Measurements from ENCODE around the gene EMC9.
A peak's percentile ranks its signal among the peaks of the same experiment; 100 is the strongest.

The EMC9 gene

DNA sequence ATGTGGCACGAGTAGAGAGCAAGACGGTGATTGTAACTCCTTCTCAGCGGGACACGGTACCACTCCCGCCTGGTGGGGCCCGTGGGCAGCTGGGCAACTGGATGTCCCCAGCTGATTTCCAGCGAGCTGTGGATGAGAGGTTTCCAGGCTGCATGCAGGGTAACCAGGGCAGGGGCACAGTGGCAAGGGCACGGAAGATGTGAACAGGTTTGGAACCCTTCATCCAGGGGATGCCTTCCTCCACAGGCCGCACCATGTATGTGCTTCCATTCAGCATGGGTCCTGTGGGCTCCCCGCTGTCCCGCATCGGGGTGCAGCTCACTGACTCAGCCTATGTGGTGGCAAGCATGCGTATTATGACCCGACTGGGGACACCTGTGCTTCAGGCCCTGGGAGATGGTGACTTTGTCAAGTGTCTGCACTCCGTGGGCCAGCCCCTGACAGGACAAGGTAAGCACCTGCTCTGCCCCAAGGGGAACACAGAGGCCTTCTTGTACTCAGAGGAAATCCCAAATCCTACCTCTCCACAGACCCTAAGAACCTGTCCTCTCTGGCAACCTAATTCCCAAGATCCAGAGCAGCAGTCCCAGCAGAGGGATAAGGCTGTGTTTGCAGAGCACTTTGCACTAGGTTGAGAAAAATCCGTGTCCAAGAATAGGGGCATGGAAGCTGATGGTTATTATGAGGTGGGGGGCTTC lies 43.0 kb downstream of the EMC9 start:
- peaks cover 48% of the 10 kb centered on the region; the same call in 1 of the 2 replicates for H3K36me3 ChIP-seq (ENCODE audit: insufficient read depth, low read length)
- no peak overlapping the region for H3K4me3 ChIP-seq
- no peak for DNase-seq (ENCODE audit: low read depth, low spot score)
- no peak overlapping the region for H3K9ac ChIP-seq (ENCODE audit: insufficient read length)
- H3K27ac ChIP-seq: no peak overlapping the region
- no peak for TF ChIP-seq POLR2AphosphoS5 (IDR thresholded peaks at IDR 0.05; ENCODE audit: borderline replicate concordance, low read depth, low read length)
- TF ChIP-seq FOXP2 (optimal IDR thresholded peaks at IDR 0.05; ENCODE audit: control extremely low read depth, extremely low read length, insufficient read depth): no peak
- no peak for TF ChIP-seq EZH2 (IDR thresholded peaks at IDR 0.05)
- H3K9me3 ChIP-seq (ENCODE audit: low read depth, low read length): no peaks in the 10 kb centered on the region

DNA sequence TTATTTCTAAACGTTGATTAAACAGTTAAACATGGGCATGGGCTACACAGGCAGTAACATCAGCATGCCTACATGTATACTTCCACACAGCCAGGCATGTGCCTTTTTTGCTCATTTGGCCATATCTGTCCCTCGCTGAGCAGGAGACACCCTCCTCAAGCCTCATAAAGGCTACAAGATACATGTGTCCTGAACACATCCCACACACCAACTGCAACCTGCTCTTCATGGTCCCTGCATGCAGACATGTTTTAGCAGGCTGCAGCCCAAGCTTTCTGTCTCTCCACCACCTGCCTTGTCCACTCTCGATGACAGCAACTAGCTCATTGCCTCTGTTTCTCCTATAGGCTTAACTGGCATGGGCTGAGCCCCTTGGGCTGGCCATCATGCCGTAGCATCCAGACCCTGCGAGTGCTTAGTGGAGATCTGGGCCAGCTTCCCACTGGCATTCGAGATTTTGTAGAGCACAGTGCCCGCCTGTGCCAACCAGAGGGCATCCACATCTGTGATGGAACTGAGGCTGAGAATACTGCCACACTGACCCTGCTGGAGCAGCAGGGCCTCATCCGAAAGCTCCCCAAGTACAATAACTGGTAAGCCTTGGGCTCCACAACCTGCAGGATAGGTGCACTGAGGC lies 44.7 kb downstream of the EMC9 start:
- Histone ChIP-seq H3K9me3 (ENCODE audit: low read depth, low read length) (no peaks in the 10 kb centered on the region), H3K4me3 (no peak overlapping the region), H3K36me3 (ENCODE audit: insufficient read depth, low read length) (peaks cover 35% of the 10 kb centered on the region; the same call in 1 of the 2 replicates), H3K9ac (ENCODE audit: insufficient read length) (no peak overlapping the region), H3K27ac (no peak overlapping the region)
- TF ChIP-seq FOXP2 (optimal IDR thresholded peaks at IDR 0.05; ENCODE audit: control extremely low read depth, extremely low read length, insufficient read depth) (no peak), POLR2AphosphoS5 (IDR thresholded peaks at IDR 0.05; ENCODE audit: borderline replicate concordance, low read depth, low read length) (no peak), EZH2 (IDR thresholded peaks at IDR 0.05) (no peak)
- DNase-seq (ENCODE audit: low read depth, low spot score): no peak

DNA sequence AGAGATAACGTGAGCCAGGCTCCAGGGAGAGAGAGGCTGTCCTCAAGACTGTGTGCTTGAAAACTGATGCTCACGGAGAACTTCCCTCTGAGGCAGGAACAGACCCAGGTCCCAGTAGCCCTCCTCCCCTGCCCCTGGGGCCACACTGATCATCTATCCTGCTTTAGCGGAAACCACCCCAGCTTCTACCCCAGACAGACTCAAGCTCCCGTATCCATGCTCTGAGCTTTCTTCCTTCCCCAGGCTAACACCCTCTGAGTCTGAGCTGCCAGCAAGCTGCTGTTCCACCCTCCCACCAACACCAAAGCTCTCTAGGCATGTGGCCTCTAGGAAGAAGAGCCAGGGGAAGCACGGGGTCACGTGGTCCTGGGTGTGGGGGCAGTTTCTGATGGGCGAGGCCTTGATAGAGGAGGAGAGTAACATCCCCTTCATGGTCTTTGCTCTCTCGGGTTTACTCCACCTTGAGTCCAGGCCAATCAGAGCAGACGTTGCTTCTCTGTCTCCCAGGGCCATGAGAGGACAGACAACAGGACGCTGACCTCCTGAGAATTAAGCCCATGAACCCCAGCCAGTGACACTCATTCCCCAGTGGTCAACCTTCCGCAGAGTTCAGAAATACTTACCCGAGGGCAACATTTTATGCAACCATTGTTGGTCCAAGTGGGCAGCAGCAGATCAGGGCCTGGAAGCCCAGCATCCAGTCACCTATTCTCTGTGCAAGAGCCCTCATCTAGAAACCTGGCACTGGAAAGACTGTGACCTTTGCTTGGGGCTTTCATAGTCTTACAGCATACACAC lies 45.9 kb downstream of the EMC9 start:
- Histone ChIP-seq H3K9ac (ENCODE audit: insufficient read length) (peak overlapping the region; percentile 99), H3K9me3 (ENCODE audit: low read depth, low read length) (no peaks in the 10 kb centered on the region), H3K36me3 (ENCODE audit: insufficient read depth, low read length) (peaks cover 30% of the 10 kb centered on the region; the same call in 1 of the 2 replicates), H3K4me3 (peak overlapping the region; percentile 90), H3K27ac (no peak overlapping the region)
- no peak for TF ChIP-seq POLR2AphosphoS5 (IDR thresholded peaks at IDR 0.05; ENCODE audit: borderline replicate concordance, low read depth, low read length)
- no peak for TF ChIP-seq EZH2 (IDR thresholded peaks at IDR 0.05)
- no peak for TF ChIP-seq FOXP2 (optimal IDR thresholded peaks at IDR 0.05; ENCODE audit: control extremely low read depth, extremely low read length, insufficient read depth)
- DNase-seq (ENCODE audit: low read depth, low spot score): no peak

DNA sequence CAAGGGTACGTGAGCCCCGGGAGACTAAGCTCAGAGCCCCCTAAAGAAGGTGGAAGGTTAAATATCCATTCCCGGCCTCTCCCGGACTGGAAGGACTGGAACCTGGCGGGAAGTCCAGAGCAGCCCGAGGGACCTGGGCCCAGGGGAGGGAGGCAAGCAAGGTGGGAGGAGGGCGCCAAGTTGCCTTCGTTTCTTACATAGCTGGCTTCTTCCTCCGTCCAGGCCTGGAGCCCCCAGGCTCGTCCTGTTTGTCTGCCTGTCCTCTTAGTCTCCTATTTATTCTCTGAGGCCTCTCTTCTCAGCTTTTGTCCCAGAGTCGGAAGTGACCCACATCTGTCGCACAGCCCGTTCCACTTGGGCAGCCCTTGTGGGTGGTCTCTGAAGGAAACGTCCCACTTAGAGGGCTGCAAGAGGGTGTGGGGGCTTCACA lies 46.5 kb downstream of the EMC9 start:
- TF ChIP-seq POLR2AphosphoS5 (IDR thresholded peaks at IDR 0.05; ENCODE audit: borderline replicate concordance, low read depth, low read length): no peak
- TF ChIP-seq EZH2 (IDR thresholded peaks at IDR 0.05): no peak
- no peak for TF ChIP-seq FOXP2 (optimal IDR thresholded peaks at IDR 0.05; ENCODE audit: control extremely low read depth, extremely low read length, insufficient read depth)

DNA sequence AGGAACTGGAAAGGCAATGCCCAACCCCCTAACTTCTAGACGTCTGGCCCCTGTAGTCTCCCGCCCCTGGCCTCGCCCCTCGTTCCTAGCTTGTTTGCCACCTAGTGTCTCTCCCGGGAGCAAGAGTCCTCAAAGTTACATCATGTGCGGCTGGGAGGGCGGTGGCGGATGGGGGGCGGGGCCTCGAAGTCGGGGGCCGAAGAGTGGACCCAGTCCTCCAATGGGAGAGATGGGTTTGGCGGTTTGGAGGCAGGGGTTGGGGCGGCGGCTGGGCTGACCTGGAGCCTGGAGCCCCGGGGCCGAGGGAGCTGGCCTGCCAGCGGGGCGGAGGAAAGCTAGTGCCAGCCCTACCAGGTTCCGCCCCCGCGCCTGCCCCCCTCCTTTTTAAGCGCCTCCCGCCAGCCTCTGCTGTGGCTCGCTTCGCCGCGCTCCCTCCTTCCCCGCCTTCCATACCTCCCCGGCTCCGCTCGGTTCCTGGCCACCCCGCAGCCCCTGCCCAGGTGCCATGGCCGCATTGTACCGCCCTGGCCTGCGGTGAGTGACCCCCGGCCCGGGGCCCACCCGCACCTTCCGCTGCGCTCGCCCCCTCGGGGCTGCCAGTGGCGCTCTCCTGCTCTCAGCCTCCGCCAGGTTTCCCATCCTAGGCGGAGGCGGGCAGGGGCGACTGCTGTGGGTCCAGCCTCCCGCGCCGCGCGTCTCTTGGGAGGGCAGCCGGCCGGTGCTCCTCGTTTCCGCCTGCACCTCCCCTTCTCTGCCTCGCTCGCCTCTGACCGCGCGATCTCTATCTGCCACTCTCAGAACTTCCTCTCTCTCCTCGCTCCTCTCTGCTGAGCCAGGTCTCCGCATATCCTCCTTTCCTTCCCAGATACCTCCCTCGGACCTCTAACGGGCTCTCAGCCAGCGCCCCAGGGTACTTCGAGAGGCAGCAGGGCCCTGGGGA lies 47.2 kb downstream of the EMC9 start, which contains the start of gene PCK2:
PCK2 (plus strand) TSS at position 411 of the 940 bp plus-strand sequence; CDS start at position 506, 95 bp downstream.
- peak within 1 kb of the TSS; percentile 92 for H3K27ac ChIP-seq
- peak; percentile 59 for DNase-seq (ENCODE audit: low read depth, low spot score)
- peak within 1 kb of the TSS; percentile 99 for H3K9ac ChIP-seq (ENCODE audit: insufficient read length)
- no peak for TF ChIP-seq FOXP2 (optimal IDR thresholded peaks at IDR 0.05; ENCODE audit: control extremely low read depth, extremely low read length, insufficient read depth)
- peak; percentile 81 for TF ChIP-seq POLR2AphosphoS5 (IDR thresholded peaks at IDR 0.05; ENCODE audit: borderline replicate concordance, low read depth, low read length)
- no peaks in the 10 kb centered on the region for H3K9me3 ChIP-seq (ENCODE audit: low read depth, low read length)
- peaks cover 18% of the 10 kb centered on the region; the same call in 1 of the 2 replicates for H3K36me3 ChIP-seq (ENCODE audit: insufficient read depth, low read length)
- peak within 1 kb of the TSS; percentile 90 for H3K4me3 ChIP-seq

More for the DNA sequence above, 46.5 kb downstream of the EMC9 start:
- no peak for DNase-seq (ENCODE audit: low read depth, low spot score)
- Histone ChIP-seq H3K9me3 (ENCODE audit: low read depth, low read length) (no peaks in the 10 kb centered on the region), H3K9ac (ENCODE audit: insufficient read length) (peak overlapping the region; percentile 99), H3K36me3 (ENCODE audit: insufficient read depth, low read length) (peaks cover 24% of the 10 kb centered on the region; the same call in 1 of the 2 replicates), H3K4me3 (peak overlapping the region; percentile 90), H3K27ac (peak overlapping the region; percentile 89; the same call in 1 of the 2 replicates)

DNA sequence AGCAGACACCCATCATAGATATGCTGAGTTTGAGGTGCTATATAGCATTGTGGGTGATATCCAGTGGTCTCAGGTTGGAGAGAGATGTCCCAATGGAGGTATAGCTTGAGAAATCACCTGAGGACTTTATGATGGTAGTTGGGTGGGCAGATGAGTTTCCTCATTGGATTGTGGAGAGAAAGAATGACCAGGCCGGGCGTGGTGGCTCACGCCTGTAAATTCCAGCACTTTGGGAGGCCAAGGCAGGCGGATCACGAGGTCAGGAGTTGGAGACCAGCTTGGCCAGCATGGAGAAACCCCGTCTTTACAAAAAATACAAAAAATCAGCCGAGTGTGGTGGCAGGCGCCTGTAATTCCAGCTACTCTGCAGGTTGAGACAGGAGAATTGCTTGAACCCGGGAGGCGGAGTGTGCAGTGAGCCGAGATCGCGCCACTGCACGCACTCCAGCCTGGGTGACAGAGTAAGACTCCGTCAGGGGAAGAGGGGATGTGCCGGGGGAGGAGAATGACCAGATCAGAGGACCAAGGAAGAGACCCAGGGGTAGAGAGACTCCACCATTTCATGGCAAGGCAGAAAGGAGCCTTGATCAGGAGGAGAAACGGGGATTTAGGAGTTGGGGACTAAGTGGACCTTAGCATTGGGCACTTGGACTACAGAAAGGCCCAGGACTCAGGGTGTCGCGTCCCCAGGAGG lies 48.0 kb downstream of the EMC9 start:
- Histone ChIP-seq H3K4me3 (peak overlapping the region; percentile 90), H3K9ac (ENCODE audit: insufficient read length) (peak overlapping the region; percentile 99), H3K9me3 (ENCODE audit: low read depth, low read length) (no peaks in the 10 kb centered on the region), H3K36me3 (ENCODE audit: insufficient read depth, low read length) (peaks cover 10% of the 10 kb centered on the region; the same call in 1 of the 2 replicates), H3K27ac (peak overlapping the region; percentile 92)
- TF ChIP-seq POLR2AphosphoS5 (IDR thresholded peaks at IDR 0.05; ENCODE audit: borderline replicate concordance, low read depth, low read length): no peak
- no peak for TF ChIP-seq EZH2 (IDR thresholded peaks at IDR 0.05)
- no peak for DNase-seq (ENCODE audit: low read depth, low spot score)
